HG02610 (cell line): Measurements from ENCODE around the gene CNIH4.
"Not testable (repeated sequence)": the region's sequence is repeated elsewhere in the genome, so short reads cannot be mapped to it uniquely, and the experiment has no call there.

ENCODE experiments used
- ATAC-seq: cut with Tn5 transposase; IDR thresholded peaks from one replicate; pipeline ENCODE4 v1.9.1; 2021; ENCODE audit warnings: mild to moderate bottlenecking, moderate library complexity; ENCODE audit not compliant: unreplicated experiment

The CNIH4 gene

GRCh38 chr1:224348137-224348536 is 8.5 kb upstream of the CNIH4 start:
- ATAC-seq: no peak

GRCh38 chr1:224349716-224350115 is 7.0 kb upstream of the CNIH4 start:
- ATAC-seq: not testable (repeated sequence)

GRCh38 chr1:224352436-224353085 is 4.1 kb upstream of the CNIH4 start:
- not testable (repeated sequence) for ATAC-seq

DNA sequence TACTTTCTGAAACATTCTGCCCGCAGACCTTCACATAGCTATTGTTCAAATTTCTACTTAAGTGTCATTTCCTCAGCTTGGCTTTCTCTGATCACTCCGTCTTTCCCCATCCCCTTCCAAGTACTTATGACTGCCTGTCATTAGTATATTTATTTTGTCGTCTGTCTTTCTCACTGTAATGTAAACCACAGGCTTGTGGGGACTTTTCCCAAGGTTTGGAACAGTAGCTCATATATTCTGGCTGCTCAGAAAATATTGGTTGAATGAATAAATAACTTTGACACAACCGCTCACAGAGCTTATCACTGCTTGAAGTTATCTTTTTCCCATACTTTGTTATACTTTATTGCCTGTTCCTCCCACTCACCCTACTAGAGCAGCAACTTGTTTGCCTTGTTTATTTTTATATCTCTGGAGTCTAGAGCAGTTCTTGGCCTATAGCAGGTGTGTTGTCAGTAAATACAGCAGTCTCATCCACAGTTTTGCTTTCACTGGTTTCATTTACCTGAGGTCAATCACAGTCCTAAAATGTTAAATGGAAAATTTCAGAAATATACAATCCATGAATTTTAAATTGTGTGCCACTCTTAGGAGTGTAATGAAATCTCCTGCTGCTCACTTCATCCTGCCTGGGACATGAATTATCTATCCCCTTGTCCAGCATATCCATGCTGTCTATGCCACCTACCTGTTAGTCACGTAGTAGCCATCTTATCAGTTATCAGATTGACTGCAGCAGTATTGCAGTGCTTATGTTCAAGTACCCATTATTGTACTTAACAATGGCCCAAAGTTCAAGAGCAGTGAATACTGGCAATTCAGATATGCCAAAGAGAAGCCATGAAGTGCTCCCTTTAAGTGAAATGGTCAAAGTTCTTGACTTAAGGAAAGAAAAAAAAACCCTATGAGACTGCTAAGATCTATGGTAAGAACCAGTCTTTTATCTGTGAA is 2.4 kb upstream of the CNIH4 start:
- ATAC-seq: no peak

GRCh38 chr1:224357626-224358124 is 996 bp downstream of the CNIH4 start:
- ATAC-seq: no peak

DNA sequence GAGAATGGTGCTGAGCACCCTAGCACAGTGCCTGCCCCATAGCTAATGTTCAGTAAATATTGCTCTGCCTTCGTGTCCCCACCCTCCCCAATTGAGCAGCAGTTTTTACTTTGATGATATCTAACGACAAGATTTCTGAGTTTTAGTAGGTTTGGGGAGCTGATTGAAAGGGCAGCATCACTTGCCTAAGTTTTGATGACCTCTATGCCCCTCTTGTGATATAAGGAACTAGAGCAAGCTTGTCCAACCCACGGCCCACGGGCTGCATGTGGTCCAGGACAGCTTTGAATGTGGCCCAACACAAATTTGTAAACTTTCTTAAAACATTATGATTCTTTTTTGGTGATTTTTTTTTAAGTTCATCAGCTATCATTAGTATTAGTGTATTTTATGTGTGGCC is 1.6 kb downstream of the CNIH4 start:
- ATAC-seq: no peak

GRCh38 chr1:224359207-224359606 is 2.5 kb downstream of the CNIH4 start:
- no peak for ATAC-seq

DNA sequence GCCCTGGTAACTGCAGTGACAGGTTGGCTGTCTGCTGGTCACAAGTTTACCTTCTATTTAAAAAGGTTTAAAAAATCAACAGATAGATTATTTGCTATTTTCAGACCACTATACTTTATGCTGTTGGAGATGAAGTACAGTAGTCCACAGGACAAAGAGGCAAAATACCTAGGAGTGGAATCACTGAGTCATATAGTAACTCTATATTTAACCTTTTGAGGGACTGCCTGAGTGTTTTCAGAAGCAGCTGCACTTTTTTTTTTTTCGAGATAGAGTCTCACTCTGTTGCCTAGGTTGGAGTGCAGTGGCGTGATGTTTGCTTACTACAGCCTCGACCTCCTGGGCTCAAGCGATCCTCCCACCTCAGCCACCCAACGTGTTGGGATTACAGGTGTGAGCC is 11.7 kb downstream of the CNIH4 start:
- peak; percentile 78 for ATAC-seq

DNA sequence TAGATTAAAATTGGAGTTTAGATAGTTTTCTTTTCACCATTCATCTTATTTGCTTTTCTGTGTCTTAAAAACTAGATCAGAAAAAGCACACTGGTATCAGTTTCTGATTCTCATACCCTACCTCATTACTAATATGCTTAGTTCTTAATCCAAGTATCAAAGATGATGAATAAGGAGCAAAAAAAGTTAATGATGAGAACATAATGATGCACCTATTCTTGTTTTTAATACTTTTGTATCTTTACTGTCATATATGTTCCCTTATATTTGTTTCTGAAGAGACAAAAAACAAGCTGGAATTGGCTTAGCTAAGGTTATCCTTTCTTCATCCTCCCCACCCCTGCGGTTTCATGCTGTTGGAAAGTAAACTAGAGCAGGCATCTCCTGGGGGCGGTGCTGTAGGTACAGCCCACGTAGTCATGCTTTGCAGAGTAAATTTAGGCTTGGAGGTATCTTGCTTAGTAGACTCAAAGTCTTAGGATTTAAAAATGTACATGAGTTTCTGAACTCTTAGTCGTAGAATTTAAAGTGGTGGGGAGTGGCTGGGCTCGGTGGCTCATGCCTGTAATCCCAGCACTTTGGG is 16.4 kb downstream of the CNIH4 start:
- ATAC-seq: no peak

DNA sequence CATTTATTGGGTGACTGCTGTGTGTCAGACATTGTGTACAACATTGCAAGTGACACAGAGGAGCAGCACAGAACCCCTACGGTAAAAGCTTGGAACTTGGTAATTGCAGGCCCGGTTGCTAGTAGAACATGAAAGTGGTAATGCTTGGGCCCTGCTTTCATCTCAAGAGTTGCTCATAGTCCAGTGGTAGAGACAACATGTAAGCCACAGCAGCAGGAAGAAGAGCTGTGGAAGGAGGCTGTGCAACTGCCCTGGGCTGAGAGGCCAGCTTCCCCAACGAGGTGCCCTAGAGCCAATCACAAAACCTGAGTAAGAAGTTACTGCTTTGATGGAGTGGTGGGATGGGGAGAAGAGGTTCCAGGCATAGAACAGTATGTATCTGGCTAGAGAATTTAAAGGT is 18.4 kb downstream of the CNIH4 start:
- no peak for ATAC-seq

DNA sequence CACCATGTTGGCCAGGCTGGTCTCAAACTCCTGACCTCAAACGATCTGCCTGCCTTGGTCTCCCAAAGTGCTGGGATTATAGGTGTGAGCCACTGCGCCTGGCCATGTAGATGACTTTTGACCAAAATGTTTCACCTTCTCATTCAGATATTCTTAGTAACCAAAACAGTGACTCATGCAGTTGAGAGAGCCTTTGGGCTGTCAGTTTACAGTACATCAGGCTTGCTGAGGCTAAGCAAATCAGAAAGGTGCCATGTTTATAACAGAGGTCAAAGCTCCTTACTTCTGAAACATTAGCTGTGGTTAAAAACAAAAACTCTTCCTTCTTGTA is 21.0 kb downstream of the CNIH4 start:
- peak; percentile 73 for ATAC-seq

DNA sequence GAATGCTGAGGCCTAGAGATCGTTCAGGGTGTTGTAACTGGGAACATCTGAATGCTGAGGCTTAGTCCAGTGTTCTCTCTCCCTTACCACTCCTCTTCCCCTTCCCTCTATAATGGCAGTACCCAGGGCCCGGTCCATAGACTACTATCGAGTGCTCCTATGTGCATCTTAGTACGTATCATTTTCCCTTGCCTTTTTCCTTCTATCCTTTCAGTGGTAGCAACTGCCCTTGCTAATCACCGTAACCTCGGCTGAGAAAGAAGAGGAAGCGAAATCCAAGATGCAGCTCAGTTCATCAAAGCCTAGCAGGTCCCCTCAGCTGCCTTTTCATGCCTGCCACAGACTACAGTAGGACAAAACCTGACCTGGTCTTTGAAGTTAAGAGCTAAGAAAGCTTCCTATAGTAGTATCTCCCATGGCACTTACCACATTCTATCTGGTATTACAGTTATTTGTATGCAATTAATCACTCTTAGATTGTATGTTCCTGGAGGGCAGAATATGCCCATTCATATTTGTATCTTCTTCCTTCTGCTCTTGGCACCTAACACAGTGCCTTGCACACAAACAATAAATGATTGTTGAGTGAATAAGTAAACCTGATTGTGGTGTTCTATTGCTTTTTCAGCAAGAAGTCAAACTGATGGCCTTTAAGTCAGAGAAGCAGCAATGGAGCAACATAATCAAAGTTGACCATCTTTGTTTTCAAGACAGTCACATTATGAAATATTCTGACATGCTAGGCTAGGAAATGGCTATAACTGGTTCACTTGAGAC is 22.4 kb downstream of the CNIH4 start:
- peak; percentile 34 for ATAC-seq

DNA sequence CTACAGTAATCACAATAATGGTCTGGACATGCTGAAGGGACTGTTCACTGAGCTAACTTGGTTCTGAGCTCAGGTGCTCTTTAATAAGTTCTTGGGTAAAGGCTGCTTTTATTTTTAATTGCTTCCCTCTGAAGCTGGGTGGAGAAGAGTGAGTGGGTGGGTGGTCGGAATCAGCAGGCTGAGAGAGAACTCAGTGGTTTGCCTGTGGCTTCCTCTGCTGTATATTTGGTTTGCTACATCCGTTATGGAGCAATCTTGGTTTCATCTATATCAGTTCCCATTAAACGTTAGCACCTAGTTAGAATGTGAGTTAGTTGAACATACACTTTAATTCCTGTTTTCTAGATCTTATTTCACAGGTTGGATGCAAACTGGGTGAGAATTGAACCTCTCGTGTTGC is 23.3 kb downstream of the CNIH4 start:
- peak; percentile 56 for ATAC-seq

GRCh38 chr1:224381880-224382548 is 25.3 kb downstream of the CNIH4 start:
- no peak for ATAC-seq

DNA sequence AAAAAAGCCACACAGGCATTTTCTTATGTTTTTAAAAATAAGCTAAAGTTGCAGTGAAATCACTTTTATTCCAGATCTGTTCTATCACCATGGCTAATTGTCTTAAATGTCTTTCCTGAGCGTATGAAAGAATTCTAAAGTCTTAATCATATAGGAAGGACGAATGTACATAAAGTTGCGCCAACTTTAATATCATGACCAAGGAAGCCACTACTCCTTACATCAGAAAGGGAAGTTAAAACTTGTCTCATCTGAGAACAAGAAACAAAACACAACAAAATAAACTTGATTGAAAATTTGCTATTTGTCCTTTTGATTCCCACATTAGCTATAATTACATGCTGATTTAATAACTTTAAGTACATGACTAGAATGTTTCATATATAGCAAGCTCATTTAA is 26.5 kb downstream of the CNIH4 start:
- ATAC-seq: no peak

DNA sequence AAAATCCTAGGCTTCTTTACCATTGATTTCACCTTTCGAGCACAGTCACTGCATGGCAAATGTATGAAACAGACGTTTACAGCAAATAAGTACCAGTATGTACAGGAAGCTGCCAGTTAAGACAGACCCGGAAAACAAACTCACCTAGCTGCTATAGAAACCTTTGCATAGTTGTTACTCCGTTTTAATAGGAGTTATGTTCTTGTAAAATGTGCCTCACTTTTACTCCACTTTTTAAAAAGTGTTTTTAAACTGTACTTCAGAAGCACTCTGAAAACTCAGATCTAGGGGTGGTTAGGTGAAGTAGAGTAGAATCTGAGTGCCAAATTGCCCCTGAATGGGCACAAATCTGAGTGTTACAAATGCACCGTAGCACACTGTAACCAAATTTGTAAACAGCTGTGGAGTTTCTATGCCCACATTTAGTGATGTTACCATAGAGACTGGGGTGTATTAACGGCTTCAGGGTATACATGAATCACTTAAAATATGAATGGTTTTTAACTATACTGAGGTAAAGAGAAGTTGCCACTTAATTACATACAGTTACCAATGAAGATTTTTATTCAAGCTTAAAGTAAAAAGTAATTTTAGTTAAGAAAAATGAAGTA is 30.7 kb downstream of the CNIH4 start:
- no peak for ATAC-seq

DNA sequence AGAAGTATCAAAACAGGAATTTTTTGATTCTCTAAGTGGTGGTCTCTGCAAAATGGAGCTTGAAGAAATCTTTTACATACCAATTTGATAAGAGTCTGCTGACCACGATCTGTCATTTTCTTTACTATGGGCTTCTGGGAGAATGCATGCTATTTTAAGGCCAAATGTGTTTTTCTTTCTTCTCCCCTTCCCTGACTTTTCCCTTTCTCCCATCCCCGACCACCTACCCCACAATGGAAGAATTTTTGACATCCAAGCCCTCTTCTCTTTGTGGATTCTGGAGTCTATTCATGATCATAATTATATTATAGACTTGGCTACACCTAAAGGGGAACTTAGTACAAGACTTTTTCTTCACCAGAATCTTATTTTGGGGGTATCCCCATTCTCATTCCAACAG is 31.3 kb downstream of the CNIH4 start:
- ATAC-seq: no peak

GRCh38 chr1:224390517-224390916 is 33.8 kb downstream of the CNIH4 start:
- ATAC-seq: no peak

GRCh38 chr1:224392411-224393249 is 36.0 kb downstream of the CNIH4 start:
- ATAC-seq: no peak
